OCI-LY7 (cell line): ENCODE measurements around the gene UBR2.
"Not testable (repeated sequence)": the region's sequence is repeated elsewhere in the genome, so short reads cannot be mapped to it uniquely, and the experiment has no call there.

Source experiments
- EZH2phosphoT487 ChIP-seq: fragments of 200-600 bp; sonication (generic); IDR thresholded peaks from 2 replicates; pipeline ENCODE4 v1.6.1; 2018; ENCODE audit warnings: low read depth, borderline replicate concordance, mild to moderate bottlenecking, mixed run types, antibody characterized with exemption, low read length, moderate library complexity, mixed read lengths
- TF ChIP-seq, protein P1 (sequence below): fragments of 200-600 bp; sonication (generic); conservative IDR thresholded peaks from 2 replicates; pipeline ENCODE4 v1.5.1; 2014; ENCODE audit warnings: mild to moderate bottlenecking, antibody characterized with exemption, low read length, moderate library complexity, mixed read lengths

DNA sequence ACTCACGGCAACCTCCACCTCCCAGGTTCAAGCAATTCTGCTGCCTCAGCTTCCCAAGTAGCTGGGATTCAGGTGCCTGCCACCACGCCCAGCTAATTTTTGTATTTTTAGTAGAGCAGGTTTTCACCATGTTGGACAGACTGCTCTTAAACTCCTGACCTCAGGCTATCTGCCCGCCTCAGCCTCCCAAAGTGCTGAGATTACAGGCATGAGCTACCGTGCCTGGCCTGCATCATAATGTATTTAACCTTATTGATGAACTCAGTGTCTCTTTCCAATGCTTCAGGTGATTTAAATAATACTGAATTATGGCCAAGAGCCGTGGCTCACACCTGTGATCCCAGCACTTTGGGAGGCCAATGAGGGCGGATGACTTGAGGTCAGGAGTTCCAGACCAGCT is 4.6 kb upstream of the UBR2 start:
- TF ChIP-seq, protein P1, sequence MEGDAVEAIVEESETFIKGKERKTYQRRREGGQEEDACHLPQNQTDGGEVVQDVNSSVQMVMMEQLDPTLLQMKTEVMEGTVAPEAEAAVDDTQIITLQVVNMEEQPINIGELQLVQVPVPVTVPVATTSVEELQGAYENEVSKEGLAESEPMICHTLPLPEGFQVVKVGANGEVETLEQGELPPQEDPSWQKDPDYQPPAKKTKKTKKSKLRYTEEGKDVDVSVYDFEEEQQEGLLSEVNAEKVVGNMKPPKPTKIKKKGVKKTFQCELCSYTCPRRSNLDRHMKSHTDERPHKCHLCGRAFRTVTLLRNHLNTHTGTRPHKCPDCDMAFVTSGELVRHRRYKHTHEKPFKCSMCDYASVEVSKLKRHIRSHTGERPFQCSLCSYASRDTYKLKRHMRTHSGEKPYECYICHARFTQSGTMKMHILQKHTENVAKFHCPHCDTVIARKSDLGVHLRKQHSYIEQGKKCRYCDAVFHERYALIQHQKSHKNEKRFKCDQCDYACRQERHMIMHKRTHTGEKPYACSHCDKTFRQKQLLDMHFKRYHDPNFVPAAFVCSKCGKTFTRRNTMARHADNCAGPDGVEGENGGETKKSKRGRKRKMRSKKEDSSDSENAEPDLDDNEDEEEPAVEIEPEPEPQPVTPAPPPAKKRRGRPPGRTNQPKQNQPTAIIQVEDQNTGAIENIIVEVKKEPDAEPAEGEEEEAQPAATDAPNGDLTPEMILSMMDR, result not testable (repeated sequence)
- TF ChIP-seq EZH2phosphoT487, result not testable (repeated sequence)
